IMR-90 (cell line): ENCODE results near the gene NHSL2. TPM values are rescaled to one million over a fixed set of nuclear protein-coding genes. Genes with fewer than 3 reads are reported as not detected.

ENCODE experiments used
- ATAC-seq: fragments of 200-7000 bp; cut with Tn5 transposase; 2 replicates; pipeline ENCODE4 v1.9.1; 2020; ENCODE audit warnings: low read depth, mild to moderate bottlenecking, moderate library complexity
- BruUV-seq: library from RNA; stranded (reverse); fragments of 400-500 nt; replicated peaks from 2 replicates; lab custom pipeline; 2021; lab: Mats Ljungman, UMichigan
- CTCF ChIA-PET: fragments of 300-600 bp; formaldehyde crosslinking; extraction: SDS; loops from one replicate; lab custom pipeline; 2021; ENCODE audit warnings: antibody characterized with exemption; lab: Yijun Ruan, JAX
- POLR2A ChIA-PET: fragments of 300-600 bp; sonication (Branson Sonifier 250); formaldehyde crosslinking; loops from one replicate; lab custom pipeline; 2022; ENCODE audit warnings: antibody characterized with exemption; ENCODE audit not compliant: unreplicated experiment; lab: Charles Lee
- DNase-seq: peaks from one replicate; pipeline ENCODE4 v3.0.0; 2013
- H2AFZ ChIP-seq: replicated peaks from 2 replicates; pipeline ENCODE3; 2013; ENCODE audit warnings: low read length, mild to moderate bottlenecking; ENCODE audit not compliant: poor library complexity
- H2AK5ac ChIP-seq: 2 replicates; pipeline ENCODE4 v1.6.1; 2013; ENCODE audit warnings: low read depth, low read length, inconsistent platforms
- H2AK9ac ChIP-seq: replicated peaks from 2 replicates; pipeline ENCODE3; 2013; ENCODE audit warnings: mild to moderate bottlenecking, low read depth, low read length, moderate library complexity; ENCODE audit not compliant: poor library complexity
- H2BK120ac ChIP-seq: 2 replicates; pipeline ENCODE4 v1.6.1; 2013; ENCODE audit warnings: low read depth, low read length, inconsistent platforms
- H2BK15ac ChIP-seq: 3 replicates; pipeline ENCODE4 v1.6.1; 2013; ENCODE audit warnings: low read depth, low read length, inconsistent platforms
- H2BK20ac ChIP-seq: 2 replicates; pipeline ENCODE4 v1.6.1; 2013; ENCODE audit warnings: low read depth, mild to moderate bottlenecking, inconsistent platforms, low read length, moderate library complexity
- H2BK5ac ChIP-seq: 2 replicates; pipeline ENCODE4 v1.6.1; 2013; ENCODE audit warnings: mild to moderate bottlenecking, low read depth, low read length, inconsistent platforms; ENCODE audit not compliant: poor library complexity, severe bottlenecking
- H3K14ac ChIP-seq: replicated peaks from 2 replicates; pipeline ENCODE4 v1.6.1; 2013; ENCODE audit warnings: low read depth, low read length, inconsistent platforms
- H3K18ac ChIP-seq: 2 replicates; pipeline ENCODE4 v1.6.1; 2013; ENCODE audit warnings: low read depth, low read length, control low read depth
- H3K23ac ChIP-seq: 2 replicates; pipeline ENCODE4 v1.6.1; 2013; ENCODE audit warnings: low read depth, low read length, inconsistent platforms
- H3K27ac ChIP-seq: 2 replicates; pipeline ENCODE4 v1.5.1; 2013; ENCODE audit warnings: mild to moderate bottlenecking, control low read depth, low read length; ENCODE audit not compliant: insufficient read depth
- H3K27me3 ChIP-seq: 2 replicates; pipeline ENCODE4 v1.6.1; 2013; ENCODE audit warnings: low read length; ENCODE audit not compliant: control insufficient read depth, insufficient read depth
- H3K36me3 ChIP-seq: 2 replicates; pipeline ENCODE4 v1.6.1; 2013; ENCODE audit warnings: low read length, mixed read lengths; ENCODE audit not compliant: control insufficient read depth, insufficient read depth
- H3K4ac ChIP-seq: 2 replicates; pipeline ENCODE4 v1.6.1; 2013; ENCODE audit warnings: low read depth, low read length, inconsistent platforms
- H3K4me1 ChIP-seq: 2 replicates; pipeline ENCODE4 v1.6.1; 2013; ENCODE audit warnings: low read length, mixed read lengths; ENCODE audit not compliant: control insufficient read depth, insufficient read depth
- H3K4me2 ChIP-seq: 2 replicates; pipeline ENCODE4 v1.6.1; 2013; ENCODE audit warnings: low read depth, mild to moderate bottlenecking, control low read depth, low read length, moderate library complexity
- H3K4me3 ChIP-seq: 2 replicates; pipeline ENCODE4 v1.5.1; 2013; ENCODE audit warnings: low read depth, mild to moderate bottlenecking, control low read depth, low read length, moderate library complexity; ENCODE audit not compliant: insufficient read depth
- H3K56ac ChIP-seq: 2 replicates; pipeline ENCODE4 v1.6.1; 2013; ENCODE audit warnings: low read length, inconsistent platforms; ENCODE audit not compliant: insufficient read depth; ENCODE audit errors: extremely low read depth
- H3K79me1 ChIP-seq, 2 experiments: 2 replicates each; pipeline ENCODE4 v1.6.1; 2013; ENCODE audit warnings: low read length in 2 of 2, inconsistent platforms in 1 of 2, low read depth in 1 of 2
- H3K9ac ChIP-seq: 2 replicates; pipeline ENCODE4 v1.6.1; 2013; ENCODE audit warnings: low read depth, low read length, control low read depth
- H3K9me1 ChIP-seq: 2 replicates; pipeline ENCODE4 v1.6.1; 2013; ENCODE audit warnings: low read length, inconsistent platforms; ENCODE audit not compliant: insufficient read depth
- H3K9me3 ChIP-seq: 2 replicates; pipeline ENCODE4 v1.6.1; 2013; ENCODE audit warnings: low read length; ENCODE audit not compliant: control insufficient read depth, insufficient read depth
- H4K20me1 ChIP-seq: 2 replicates; pipeline ENCODE4 v1.6.1; 2013; ENCODE audit warnings: low read length, inconsistent platforms; ENCODE audit not compliant: insufficient read depth
- H4K5ac ChIP-seq: 2 replicates; pipeline ENCODE4 v1.6.1; 2013; ENCODE audit warnings: mild to moderate bottlenecking, low read depth, low read length, control low read depth
- H4K8ac ChIP-seq, 2 experiments: 2 replicates each; pipeline ENCODE4 v1.6.1; 2013; ENCODE audit warnings: low read depth in 2 of 2, low read length in 2 of 2, control low read depth in 1 of 2, inconsistent platforms in 1 of 2
- H4K91ac ChIP-seq: 2 replicates; pipeline ENCODE4 v1.6.1; 2013; ENCODE audit warnings: low read depth, low read length, inconsistent platforms; ENCODE audit not compliant: insufficient read depth
- MAFK ChIP-seq: IDR thresholded peaks from 2 replicates; pipeline ENCODE4 v1.6.1; 2012; ENCODE audit warnings: low read depth, low read length, improper control_type of control experiment
- POLR2A ChIP-seq: IDR thresholded peaks from 2 replicates; pipeline ENCODE4 v1.6.1; 2012; ENCODE audit warnings: mild to moderate bottlenecking, low read depth, low read length
- SMC3 ChIP-seq: fragments of 150-350 bp; IDR thresholded peaks from 2 replicates; pipeline ENCODE4 v1.6.1; 2016; ENCODE audit warnings: low read depth, mild to moderate bottlenecking, antibody characterized with exemption, low read length, moderate library complexity
- WGBS, 2 experiments: methylation state at CpG; one replicate each; pipeline versions ENCODE4 v1.1.5 to v1.1.7; 2013; ENCODE audit warnings: missing lambda C conversion rate in 2 of 2; ENCODE audit not compliant: insufficient read length in 1 of 2; ENCODE audit errors: extremely low coverage in 2 of 2; 5-methylcytosine and 5-hydroxymethylcytosine counted together
- dilution Hi-C: fragments of 300-500 bp; cut with HindIII; formaldehyde crosslinking; loops from one replicate; pipeline ENCODE4 v1.14.3; 2018; ENCODE audit warnings: low sequenced_read_pairs; ENCODE audit not compliant: unreplicated experiment
- in situ Hi-C: fragments of 300-500 bp; cut with MboI; formaldehyde crosslinking; loops from 3 replicates; pipeline ENCODE4 v1.14.3; 2019; ENCODE audit warnings: low sequenced_read_pairs, inconsistent platforms, mixed read lengths
- intact Hi-C: fragments of 100-400 bp; cut with micrococcal nuclease; formaldehyde crosslinking; loops from 2 replicates; pipeline ENCODE4 v1.10.0; 2022
- polyA plus RNA-seq, 3 experiments: library from polyadenylated mRNA; depleted of rRNA; stranded (reverse); fragments of >200 nt; gene quantifications; 2 replicates each; pipeline ENCODE4 v1.2.3, GENCODE V29; 2012; ENCODE audit warnings: low replicate concordance in 1 of 3
- total RNA-seq: library from RNA; depleted of rRNA; stranded (reverse); fragments of >200 nt; gene quantifications from 2 replicates; pipeline ENCODE4 v1.2.3, GENCODE V29; 2012
- TF ChIP-seq, protein P1 (sequence below): fragments of 150-350 bp; IDR thresholded peaks from 2 replicates; pipeline ENCODE4 v1.6.1; 2017; ENCODE audit warnings: mild to moderate bottlenecking, antibody characterized with exemption, low read length, low read depth
- TF ChIP-seq, protein P2 (sequence below): fragments of 150-350 bp; IDR thresholded peaks from 2 replicates; pipeline ENCODE4 v1.6.1; 2016; ENCODE audit warnings: low read depth, mild to moderate bottlenecking, low read length, moderate library complexity, borderline replicate concordance
- TF ChIP-seq, protein P3 (sequence below): conservative IDR thresholded peaks from 2 replicates; pipeline ENCODE4 v1.5.1; 2012; ENCODE audit warnings: mild to moderate bottlenecking, low read depth, low read length, improper control_type of control experiment

NHSL2 gene
- total and polyA plus RNA-seq, 2 of the 4 experiments (the other 2 are of a cell fraction): 0.72 to 0.75 TPM

DNA sequence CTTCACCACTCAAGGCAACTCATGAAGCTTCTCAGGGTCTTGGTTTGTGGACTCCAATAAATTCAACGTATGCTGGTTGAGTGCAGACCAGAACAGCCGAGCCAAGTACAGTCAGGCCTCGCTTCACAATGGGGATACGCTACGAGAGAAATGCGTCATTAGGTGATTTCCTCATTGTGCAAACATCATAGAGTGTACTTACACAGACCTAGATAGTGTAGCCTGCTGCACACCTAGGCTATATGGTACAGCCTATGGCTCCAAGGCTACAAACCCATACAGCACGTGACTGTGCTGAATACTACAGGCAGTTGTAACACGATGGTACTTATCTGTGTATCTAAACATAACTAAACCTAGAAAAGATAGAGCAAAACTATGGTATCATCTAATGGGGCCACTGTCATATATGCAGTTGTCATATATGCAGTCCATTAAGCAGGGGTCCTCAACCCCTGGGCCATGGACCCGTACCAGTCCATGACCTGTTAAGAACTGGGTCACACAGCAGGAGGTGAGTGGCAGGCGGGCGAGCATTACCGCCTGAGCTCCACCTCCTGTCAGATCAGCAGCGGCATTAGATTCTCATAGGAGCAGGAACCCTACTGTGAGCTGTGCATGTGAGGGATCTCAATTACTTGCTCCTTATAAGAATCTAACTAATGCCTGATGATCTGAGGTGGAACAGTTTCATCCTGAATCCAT, 189.6 kb downstream of the NHSL2 start:
- Histone ChIP-seq H4K8ac (no peak overlapping the region), H2AK5ac (no peak overlapping the region), H2AK9ac (no peak overlapping the region), H4K20me1 (0 out of 2 replicates have a peak, but pooled peaks cover 4% of the 10 kb centered on the region), H3K36me3 (no peaks in the 10 kb centered on the region), H2BK5ac (no peak overlapping the region), H3K27ac (no peak overlapping the region), H4K5ac (no peak overlapping the region), H3K9me3 (no peaks in the 10 kb centered on the region), H3K4me2 (no peak overlapping the region), H3K14ac (no peak overlapping the region), H2BK15ac (no peak overlapping the region), H3K4me1 (no peaks in the 10 kb centered on the region), H3K4ac (no peak overlapping the region), H3K23ac (no peak overlapping the region), H3K9me1 (no peaks in the 10 kb centered on the region), H3K79me1 (no peaks in the 10 kb centered on the region), H3K18ac (no peak overlapping the region), H3K9ac (no peak overlapping the region), H4K91ac (no peak overlapping the region), H3K27me3 (peaks cover 55% of the 10 kb centered on the region), H2BK120ac (no peak overlapping the region), H2BK20ac (no peak overlapping the region), H3K56ac (no peak overlapping the region), H3K4me3 (no peak overlapping the region), H2AFZ (no peak overlapping the region)
- dilution Hi-C loops (no loop called here), in situ Hi-C loops (no loop called here), intact Hi-C loops (no loop called here)
- 83% methylated on average over 2 of the region's 13 CpGs; no CpG with 5 or more reads in 1 of the 2 experiments for WGBS, 2 experiments
- DNase-seq: no peak
- ATAC-seq: no peak
- ChIA-PET POLR2A (no interaction called here), CTCF (no interaction called here)
- BruUV-seq: no TSS peak
- TF ChIP-seq, protein P1, sequence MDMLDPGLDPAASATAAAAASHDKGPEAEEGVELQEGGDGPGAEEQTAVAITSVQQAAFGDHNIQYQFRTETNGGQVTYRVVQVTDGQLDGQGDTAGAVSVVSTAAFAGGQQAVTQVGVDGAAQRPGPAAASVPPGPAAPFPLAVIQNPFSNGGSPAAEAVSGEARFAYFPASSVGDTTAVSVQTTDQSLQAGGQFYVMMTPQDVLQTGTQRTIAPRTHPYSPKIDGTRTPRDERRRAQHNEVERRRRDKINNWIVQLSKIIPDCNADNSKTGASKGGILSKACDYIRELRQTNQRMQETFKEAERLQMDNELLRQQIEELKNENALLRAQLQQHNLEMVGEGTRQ: no peak
- no peak for TF ChIP-seq POLR2A
- TF ChIP-seq, protein P2, sequence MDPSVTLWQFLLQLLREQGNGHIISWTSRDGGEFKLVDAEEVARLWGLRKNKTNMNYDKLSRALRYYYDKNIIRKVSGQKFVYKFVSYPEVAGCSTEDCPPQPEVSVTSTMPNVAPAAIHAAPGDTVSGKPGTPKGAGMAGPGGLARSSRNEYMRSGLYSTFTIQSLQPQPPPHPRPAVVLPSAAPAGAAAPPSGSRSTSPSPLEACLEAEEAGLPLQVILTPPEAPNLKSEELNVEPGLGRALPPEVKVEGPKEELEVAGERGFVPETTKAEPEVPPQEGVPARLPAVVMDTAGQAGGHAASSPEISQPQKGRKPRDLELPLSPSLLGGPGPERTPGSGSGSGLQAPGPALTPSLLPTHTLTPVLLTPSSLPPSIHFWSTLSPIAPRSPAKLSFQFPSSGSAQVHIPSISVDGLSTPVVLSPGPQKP: no peak
- TF ChIP-seq MAFK: no peak
- TF ChIP-seq, protein P3, sequence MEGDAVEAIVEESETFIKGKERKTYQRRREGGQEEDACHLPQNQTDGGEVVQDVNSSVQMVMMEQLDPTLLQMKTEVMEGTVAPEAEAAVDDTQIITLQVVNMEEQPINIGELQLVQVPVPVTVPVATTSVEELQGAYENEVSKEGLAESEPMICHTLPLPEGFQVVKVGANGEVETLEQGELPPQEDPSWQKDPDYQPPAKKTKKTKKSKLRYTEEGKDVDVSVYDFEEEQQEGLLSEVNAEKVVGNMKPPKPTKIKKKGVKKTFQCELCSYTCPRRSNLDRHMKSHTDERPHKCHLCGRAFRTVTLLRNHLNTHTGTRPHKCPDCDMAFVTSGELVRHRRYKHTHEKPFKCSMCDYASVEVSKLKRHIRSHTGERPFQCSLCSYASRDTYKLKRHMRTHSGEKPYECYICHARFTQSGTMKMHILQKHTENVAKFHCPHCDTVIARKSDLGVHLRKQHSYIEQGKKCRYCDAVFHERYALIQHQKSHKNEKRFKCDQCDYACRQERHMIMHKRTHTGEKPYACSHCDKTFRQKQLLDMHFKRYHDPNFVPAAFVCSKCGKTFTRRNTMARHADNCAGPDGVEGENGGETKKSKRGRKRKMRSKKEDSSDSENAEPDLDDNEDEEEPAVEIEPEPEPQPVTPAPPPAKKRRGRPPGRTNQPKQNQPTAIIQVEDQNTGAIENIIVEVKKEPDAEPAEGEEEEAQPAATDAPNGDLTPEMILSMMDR: no peak
- no peak for TF ChIP-seq SMC3
